Kidney epithelial cell (primary cell): ENCODE measurements around the gene AIPL1. TPM values are rescaled to one million over a fixed set of nuclear protein-coding genes. Genes with fewer than 3 reads are reported as not detected.

Source experiments
- DNase-seq: peaks from one replicate; pipeline ENCODE4 v3.0.0-alpha.2; 2010; ENCODE audit warnings: low read depth
- H3K27me3 ChIP-seq: 2 replicates; pipeline ENCODE4 v1.6.0; 2011; ENCODE audit warnings: low read length; ENCODE audit not compliant: control insufficient read depth, insufficient read depth
- H3K36me3 ChIP-seq: 2 replicates; pipeline ENCODE4 v1.5.1; 2011; ENCODE audit warnings: low read length; ENCODE audit not compliant: control insufficient read depth, insufficient read depth
- H3K4me3 ChIP-seq: 2 replicates; pipeline ENCODE4 v1.5.1; 2011; ENCODE audit warnings: low read depth, mild to moderate bottlenecking, control low read depth, low read length
- CTCF ChIP-seq: IDR thresholded peaks from 2 replicates; pipeline ENCODE4 v1.5.1; 2011; ENCODE audit warnings: mild to moderate bottlenecking, moderate library complexity, low read length, control low read depth, inconsistent platforms; ENCODE audit not compliant: insufficient read depth, poor library complexity, severe bottlenecking
- total RNA-seq: library from RNA; depleted of rRNA; stranded (reverse); fragments of >200 nt; gene quantifications from 2 replicates; pipeline ENCODE4 v1.2.3, GENCODE V29; 2015

The AIPL1 gene
- total RNA-seq, 1 donor from 2014 or later, result not detected

GRCh38 chr17:6474376-6474775 is 39.5 kb upstream of the AIPL1 start:
- no peaks in the 10 kb centered on the region for H3K27me3 ChIP-seq
- TF ChIP-seq CTCF, result no peak

GRCh38 chr17:6473128-6473767 is 38.3 kb upstream of the AIPL1 start:
- Histone ChIP-seq H3K36me3 (no peaks in the 10 kb centered on the region), H3K4me3 (no peak overlapping the region), H3K27me3 (no peaks in the 10 kb centered on the region)
- TF ChIP-seq CTCF, result peak; percentile 94
- peak; percentile 16 for DNase-seq

More at GRCh38 chr17:6474376-6474775, 39.5 kb upstream of the AIPL1 start:
- DNase-seq, result no peak
- H3K36me3 ChIP-seq, result no peaks in the 10 kb centered on the region
- no peak overlapping the region for H3K4me3 ChIP-seq

- no peak for DNase-seq
- no peak overlapping the region for H3K4me3 ChIP-seq
- H3K36me3 ChIP-seq, result no peaks in the 10 kb centered on the region
- TF ChIP-seq CTCF, result no peak
- no peaks in the 10 kb centered on the region for H3K27me3 ChIP-seq
Measured at GRCh38 chr17:6472517-6472916, 37.6 kb upstream of the AIPL1 start.

- Histone ChIP-seq H3K4me3 (no peak overlapping the region), H3K27me3 (no peaks in the 10 kb centered on the region), H3K36me3 (no peaks in the 10 kb centered on the region)
- DNase-seq, result no peak
- TF ChIP-seq CTCF, result no peak
Measured at GRCh38 chr17:6471531-6472465, 36.9 kb upstream of the AIPL1 start.

- H3K27me3 ChIP-seq, result no peaks in the 10 kb centered on the region
- no peaks in the 10 kb centered on the region for H3K36me3 ChIP-seq
- no peak for TF ChIP-seq CTCF
- DNase-seq, result no peak
- H3K4me3 ChIP-seq, result no peak overlapping the region
Measured at GRCh38 chr17:6470751-6471521, 36.0 kb upstream of the AIPL1 start.
